Measurements from ENCODE around the gene SLC1A7. TPM values are rescaled to one million over a fixed set of nuclear protein-coding genes. Genes with fewer than 3 reads are reported as not detected.

The SLC1A7 gene
- polyA plus RNA-seq, 1 experiment, result 0.63 TPM

DNA sequence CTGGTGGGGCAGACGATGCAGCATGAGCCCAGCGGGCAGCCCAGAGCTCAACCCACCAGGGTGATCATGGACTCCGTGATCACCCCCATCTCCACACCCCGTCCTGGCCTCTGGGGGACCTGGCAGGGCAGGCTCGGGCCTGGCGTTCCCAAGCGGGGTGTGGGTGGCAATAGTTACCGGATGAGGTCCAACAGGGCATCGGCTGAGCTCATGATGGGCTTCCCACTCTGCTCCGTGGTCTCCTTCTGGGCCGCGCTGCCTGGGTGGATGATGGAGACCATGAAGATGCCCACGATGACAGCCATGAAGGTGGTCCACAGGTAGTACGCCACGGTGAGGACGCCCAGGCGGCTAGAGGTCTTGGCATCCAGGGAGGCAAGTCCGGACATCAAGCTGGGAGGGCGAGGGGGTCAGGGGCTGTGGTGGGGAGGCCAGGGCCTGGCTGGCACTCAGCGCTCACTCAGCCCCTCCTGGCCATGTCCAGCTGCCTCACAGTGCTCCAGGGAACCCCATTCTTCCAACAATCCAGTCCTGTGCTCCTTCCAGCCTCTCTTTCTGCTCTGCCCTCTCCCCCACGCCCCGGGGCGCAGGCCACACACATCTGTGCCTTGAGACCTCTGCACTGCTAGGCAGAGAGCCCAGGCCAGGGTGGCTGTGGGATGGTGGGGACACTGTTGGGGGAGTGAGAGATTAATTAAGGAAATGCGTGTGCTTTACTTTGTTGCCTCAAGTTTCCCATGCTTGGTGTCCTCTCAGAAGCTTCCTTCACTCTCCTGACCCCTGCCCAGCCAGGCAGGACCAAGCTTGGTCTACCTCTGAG lies 27.6 kb downstream of the SLC1A7 start:
- ChIA-PET CTCF (interaction anchor here (0.9 kb wide), 1 partner anchor 9 kb away, joined by 3 read pairs; no protein-coding TSS in a partner anchor), POLR2A (no interaction called here)
- Histone ChIP-seq H3K4me3 (ENCODE audit: low read depth, low read length) (no peak overlapping the region), H3K27me3 (ENCODE audit: control insufficient read depth, insufficient read depth, low read length) (no peaks in the 10 kb centered on the region), H3K36me3 (ENCODE audit: control insufficient read depth, insufficient read depth, low read length) (no peaks in the 10 kb centered on the region)
- TF ChIP-seq, protein P1, sequence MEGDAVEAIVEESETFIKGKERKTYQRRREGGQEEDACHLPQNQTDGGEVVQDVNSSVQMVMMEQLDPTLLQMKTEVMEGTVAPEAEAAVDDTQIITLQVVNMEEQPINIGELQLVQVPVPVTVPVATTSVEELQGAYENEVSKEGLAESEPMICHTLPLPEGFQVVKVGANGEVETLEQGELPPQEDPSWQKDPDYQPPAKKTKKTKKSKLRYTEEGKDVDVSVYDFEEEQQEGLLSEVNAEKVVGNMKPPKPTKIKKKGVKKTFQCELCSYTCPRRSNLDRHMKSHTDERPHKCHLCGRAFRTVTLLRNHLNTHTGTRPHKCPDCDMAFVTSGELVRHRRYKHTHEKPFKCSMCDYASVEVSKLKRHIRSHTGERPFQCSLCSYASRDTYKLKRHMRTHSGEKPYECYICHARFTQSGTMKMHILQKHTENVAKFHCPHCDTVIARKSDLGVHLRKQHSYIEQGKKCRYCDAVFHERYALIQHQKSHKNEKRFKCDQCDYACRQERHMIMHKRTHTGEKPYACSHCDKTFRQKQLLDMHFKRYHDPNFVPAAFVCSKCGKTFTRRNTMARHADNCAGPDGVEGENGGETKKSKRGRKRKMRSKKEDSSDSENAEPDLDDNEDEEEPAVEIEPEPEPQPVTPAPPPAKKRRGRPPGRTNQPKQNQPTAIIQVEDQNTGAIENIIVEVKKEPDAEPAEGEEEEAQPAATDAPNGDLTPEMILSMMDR (IDR thresholded peaks at IDR 0.05; ENCODE audit: insufficient read depth, low read depth, low read length), result no peak
- DNase-seq (ENCODE audit: low read depth), result no peak

GRCh38 chr1:53114090-53114489 lies 28.3 kb downstream of the SLC1A7 start:
- no peak for DNase-seq (ENCODE audit: low read depth)
- no peaks in the 10 kb centered on the region for H3K27me3 ChIP-seq (ENCODE audit: control insufficient read depth, insufficient read depth, low read length)
- CTCF ChIA-PET, result no interaction called here
- POLR2A ChIA-PET, result no interaction called here
- no peaks in the 10 kb centered on the region for H3K36me3 ChIP-seq (ENCODE audit: control insufficient read depth, insufficient read depth, low read length)
- TF ChIP-seq, protein P1 (IDR thresholded peaks at IDR 0.05; ENCODE audit: insufficient read depth, low read depth, low read length), result no peak
- H3K4me3 ChIP-seq (ENCODE audit: low read depth, low read length), result no peak overlapping the region

DNA sequence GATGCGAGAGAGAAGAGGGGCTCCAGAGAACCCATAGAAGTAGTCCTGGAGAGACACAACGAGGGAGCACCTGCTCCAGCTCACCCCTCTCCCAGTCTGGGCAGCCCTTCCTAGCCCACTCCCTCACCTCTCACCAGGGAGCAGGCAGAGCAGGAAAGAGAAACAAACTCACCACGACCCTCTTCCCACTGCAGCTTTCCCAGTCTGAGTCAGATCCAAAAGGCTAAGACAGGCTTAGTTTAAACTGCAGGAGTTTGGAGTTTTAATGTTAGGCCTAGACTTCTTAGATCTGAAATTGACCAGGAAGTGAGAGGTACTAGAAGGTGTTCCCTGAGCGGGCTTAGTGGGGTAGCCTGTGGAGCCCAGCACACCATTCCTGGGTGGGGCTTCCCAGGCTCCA lies 29.6 kb downstream of the SLC1A7 start:
- ChIA-PET CTCF (no interaction called here), POLR2A (no interaction called here)
- Histone ChIP-seq H3K4me3 (ENCODE audit: low read depth, low read length) (no peak overlapping the region), H3K36me3 (ENCODE audit: control insufficient read depth, insufficient read depth, low read length) (no peaks in the 10 kb centered on the region), H3K27me3 (ENCODE audit: control insufficient read depth, insufficient read depth, low read length) (no peaks in the 10 kb centered on the region)
- DNase-seq (ENCODE audit: low read depth), result no peak
- TF ChIP-seq, protein P1 (IDR thresholded peaks at IDR 0.05; ENCODE audit: insufficient read depth, low read depth, low read length), result no peak

DNA sequence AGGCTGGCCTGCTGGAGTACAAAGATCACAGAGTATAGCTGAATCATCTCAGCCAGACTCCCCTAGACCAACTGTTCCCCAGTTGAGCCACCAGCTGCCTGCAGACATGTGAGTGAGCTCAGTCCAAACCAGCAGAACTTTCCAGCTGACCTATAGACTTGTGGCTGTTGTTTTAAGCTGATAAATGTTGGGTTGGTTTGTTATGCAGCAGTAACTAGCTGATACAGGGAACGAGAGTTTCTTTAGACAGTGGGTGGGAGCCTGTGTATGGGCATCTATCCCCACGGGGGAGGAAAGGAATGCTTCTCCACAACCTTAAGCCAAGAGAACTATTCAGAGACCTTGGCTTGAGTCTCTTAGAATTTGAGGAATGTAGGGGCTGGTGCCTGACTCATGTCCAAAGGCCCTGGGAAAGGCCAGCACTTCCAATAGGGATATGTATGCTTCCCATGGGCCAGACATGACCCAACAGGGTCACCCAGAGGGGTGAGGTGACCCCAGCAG lies 30.1 kb downstream of the SLC1A7 start:
- H3K4me3 ChIP-seq (ENCODE audit: low read depth, low read length), result no peak overlapping the region
- TF ChIP-seq, protein P1 (IDR thresholded peaks at IDR 0.05; ENCODE audit: insufficient read depth, low read depth, low read length), result no peak
- POLR2A ChIA-PET, result interaction anchor here (0.6 kb wide), 1 partner anchor 516 kb away, joined by 3 read pairs; no protein-coding TSS in a partner anchor

DNA sequence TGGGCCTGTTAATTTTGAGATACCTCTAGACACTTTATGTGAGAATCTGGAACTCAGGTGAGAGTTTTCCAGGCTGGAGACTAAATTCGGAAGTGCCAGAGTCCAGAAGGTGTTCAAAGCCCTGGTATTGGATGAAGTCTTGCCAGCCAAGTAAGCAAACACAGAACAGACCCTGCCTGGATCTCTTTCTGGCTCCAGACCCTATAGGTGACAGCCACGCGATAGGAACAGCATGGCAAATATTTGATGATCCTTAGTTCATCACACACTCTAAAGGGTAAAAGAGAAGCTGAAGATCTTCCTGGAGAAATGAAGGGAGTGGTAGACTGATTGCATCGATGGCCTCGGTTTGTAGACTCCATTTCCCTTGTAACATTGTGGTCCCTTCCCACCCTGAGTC lies 30.7 kb downstream of the SLC1A7 start:
- H3K27me3 ChIP-seq (ENCODE audit: control insufficient read depth, insufficient read depth, low read length), result no peaks in the 10 kb centered on the region
- ChIA-PET POLR2A (interaction anchor here (0.6 kb wide), 1 partner anchor 515 kb away, joined by 3 read pairs; no protein-coding TSS in a partner anchor), CTCF (interaction anchor here (0.9 to 1.2 kb wide), 3 partner anchors 9 to 60 kb away, joined by 3 to 6 read pairs (median 3); no protein-coding TSS in a partner anchor)
- H3K4me3 ChIP-seq (ENCODE audit: low read depth, low read length), result no peak overlapping the region
- DNase-seq (ENCODE audit: low read depth), result no peak
- TF ChIP-seq, protein P1 (IDR thresholded peaks at IDR 0.05; ENCODE audit: insufficient read depth, low read depth, low read length), result no peak
- H3K36me3 ChIP-seq (ENCODE audit: control insufficient read depth, insufficient read depth, low read length), result no peaks in the 10 kb centered on the region

More for the DNA sequence above, 30.1 kb downstream of the SLC1A7 start:
- H3K36me3 ChIP-seq (ENCODE audit: control insufficient read depth, insufficient read depth, low read length), result no peaks in the 10 kb centered on the region
- H3K27me3 ChIP-seq (ENCODE audit: control insufficient read depth, insufficient read depth, low read length), result no peaks in the 10 kb centered on the region
- peak; percentile 83 for DNase-seq (ENCODE audit: low read depth)
- CTCF ChIA-PET, result interaction anchor here (0.9 to 1.2 kb wide), 2 partner anchors 8 to 60 kb away, joined by 3 read pairs; no protein-coding TSS in a partner anchor

Data from BJ (cell line).